ENCODE data around the gene TOMM5. TPM values are rescaled to one million over a fixed set of nuclear protein-coding genes. Genes with fewer than 3 reads are reported as not detected.

The TOMM5 gene
- total and polyA plus RNA-seq, 2 of the 4 experiments (the other 2 are of a cell fraction), result 159 to 206 TPM

GRCh38 chr9:37639109-37639762 lies 46.8 kb upstream of the TOMM5 start:
- whole genome bisulfite sequencing, 2 experiments (ENCODE audit: extremely low coverage in 2 of 2, insufficient read length in 1 of 2), result 71% methylated on average over 1 of the region's 4 CpGs; no CpG with 5 or more reads in 1 of the 2 experiments
- H3K36me3 ChIP-seq (ENCODE audit: control insufficient read depth, insufficient read depth, low read length), result no peaks in the 10 kb centered on the region
- H3K27me3 ChIP-seq (ENCODE audit: control insufficient read depth, insufficient read depth, low read length), result peaks cover 22% of the 10 kb centered on the region
- no peak overlapping the region for H3K4me2 ChIP-seq (ENCODE audit: low read depth, low read length)
- no peak overlapping the region for H3K14ac ChIP-seq (replicated peaks; ENCODE audit: low read depth, low read length)
- H3K9ac ChIP-seq (ENCODE audit: low read depth, low read length), result no peak overlapping the region
- no peaks in the 10 kb centered on the region for H3K79me1 ChIP-seq (ENCODE audit: low read depth in 1 of 2, low read length in 2 of 2)
- no peaks in the 10 kb centered on the region for H3K9me1 ChIP-seq (ENCODE audit: insufficient read depth, low read length)
- no TSS peak for BruUV-seq (replicated peaks)
- in situ Hi-C loops (cut with MboI; ENCODE audit: low sequenced_read_pairs), result no loop called here
- no peak overlapping the region for H3K18ac ChIP-seq (ENCODE audit: low read depth, low read length)
- H4K20me1 ChIP-seq (ENCODE audit: insufficient read depth, low read length), result no peaks in the 10 kb centered on the region
- H2BK5ac ChIP-seq (ENCODE audit: low read depth, low read length, poor library complexity, severe bottlenecking), result no peak overlapping the region
- no peak overlapping the region for H2AK9ac ChIP-seq (replicated peaks; ENCODE audit: low read depth, low read length, poor library complexity)
- DNase-seq, result peak; percentile 43
- no peak overlapping the region for H4K8ac ChIP-seq (ENCODE audit: low read depth in 2 of 2, low read length in 2 of 2)
- TF ChIP-seq RCOR1 (IDR thresholded peaks at IDR 0.05; ENCODE audit: insufficient replicate concordance, low read length) (no peak), BHLHE40 (IDR thresholded peaks at IDR 0.05; ENCODE audit: low read depth, low read length) (no peak), CHD1 (IDR thresholded peaks at IDR 0.05; ENCODE audit: low read depth, low read length) (no peak), FOS (IDR thresholded peaks at IDR 0.05; ENCODE audit: low read depth, low read length) (no peak), CEBPB (IDR thresholded peaks at IDR 0.05; ENCODE audit: low read depth, low read length) (no peak), RAD21 (IDR thresholded peaks at IDR 0.05; ENCODE audit: low read length) (no peak), USF2 (IDR thresholded peaks at IDR 0.05; ENCODE audit: low read depth, low read length) (no peak), MAFK (IDR thresholded peaks at IDR 0.05; ENCODE audit: low read depth, low read length) (no peak), MAZ (IDR thresholded peaks at IDR 0.05; ENCODE audit: borderline replicate concordance, low read depth, low read length) (no peak), SMC3 (IDR thresholded peaks at IDR 0.05; ENCODE audit: low read depth, low read length) (no peak), MXI1 (IDR thresholded peaks at IDR 0.05; ENCODE audit: borderline replicate concordance, low read depth, low read length) (no peak), ELK1 (IDR thresholded peaks at IDR 0.05; ENCODE audit: borderline replicate concordance, low read depth, low read length) (no peak), RFX5 (IDR thresholded peaks at IDR 0.05; ENCODE audit: low read depth, low read length) (no peak), NFE2L2 (IDR thresholded peaks at IDR 0.05; ENCODE audit: low read depth, low read length) (no peak), POLR2A (IDR thresholded peaks at IDR 0.05; ENCODE audit: low read depth, low read length) (no peak), CTCF (conservative IDR thresholded peaks at IDR 0.05; ENCODE audit: low read depth, low read length) (no peak)
- intact Hi-C loops (cut with micrococcal nuclease), result no loop called here
- no peak overlapping the region for H3K27ac ChIP-seq (ENCODE audit: insufficient read depth, low read length)
- no peak overlapping the region for H2AK5ac ChIP-seq (ENCODE audit: low read depth, low read length)
- no peak overlapping the region for H2BK120ac ChIP-seq (ENCODE audit: low read depth, low read length)
- no peak overlapping the region for H2AFZ ChIP-seq (replicated peaks; ENCODE audit: low read length, poor library complexity)
- dilution Hi-C loops (cut with HindIII; ENCODE audit: low sequenced_read_pairs, unreplicated experiment), result no loop called here
- H3K9me3 ChIP-seq (ENCODE audit: control insufficient read depth, insufficient read depth, low read length), result no peaks in the 10 kb centered on the region
- CTCF ChIA-PET, result no interaction called here
- no peak overlapping the region for H2BK15ac ChIP-seq (ENCODE audit: low read depth, low read length)
- H4K5ac ChIP-seq (ENCODE audit: low read depth, low read length), result no peak overlapping the region
- no peak overlapping the region for H3K23ac ChIP-seq (ENCODE audit: low read depth, low read length)
- H4K91ac ChIP-seq (ENCODE audit: insufficient read depth, low read depth, low read length), result no peak overlapping the region
- POLR2A ChIA-PET (ENCODE audit: unreplicated experiment), result no interaction called here
- no peak; the same call in 1 of the 2 replicates for ATAC-seq (ENCODE audit: low read depth)
- H3K4me1 ChIP-seq (ENCODE audit: control insufficient read depth, insufficient read depth, low read length), result no peaks in the 10 kb centered on the region
- no peak overlapping the region for H3K56ac ChIP-seq (ENCODE audit: extremely low read depth, insufficient read depth, low read length)
- H3K4me3 ChIP-seq (ENCODE audit: insufficient read depth, low read depth, low read length), result no peak overlapping the region
- no peak overlapping the region for H3K4ac ChIP-seq (ENCODE audit: low read depth, low read length)
- no peak overlapping the region for H2BK20ac ChIP-seq (ENCODE audit: low read depth, low read length)
